ENCODE measurements around the gene IL4I1. TPM values are rescaled to one million over a fixed set of nuclear protein-coding genes. Genes with fewer than 3 reads are reported as not detected.

IL4I1 gene
- total and polyA plus RNA-seq, 12 donors = 0.18 to 3.2 (median 1.2) TPM

GRCh38 chr19:49860336-49861102 is 36.2 kb downstream of the IL4I1 start:
- Histone ChIP-seq H3K36me3 (replicated peaks in 1 of 2) (peaks cover 0 to 79% of the 10 kb centered on the region in 2 donors), H3K27me3 (no peaks in the 10 kb centered on the region), H3K4me1 (replicated peaks in 1 of 2) (peaks cover 37 to 78% of the 10 kb centered on the region in 2 donors), H3K9me3 (replicated peaks in 1 of 3) (no peaks in the 10 kb centered on the region), H3K4me3 (peak overlapping the region in 1 of 4 donors; percentile 19), H3K27ac (peak overlapping the region; percentile 69 to 94 (median 81))
- intact Hi-C loops (cut with DNase I) = no loop called here
- no peak for TF ChIP-seq POLR2A (IDR thresholded peaks at IDR 0.05)
- no peak for TF ChIP-seq CTCF (IDR thresholded peaks at IDR 0.05)
- DNase-seq = peak in 5 of 7 donors; percentile 30 to 64 (median 46)
- 39 to 49% (median 48%) methylated on average over 8 to 17 of the region's 17 CpGs for WGBS, 4 donors

- peak overlapping the region; percentile 69 to 94 (median 81) for H3K27ac ChIP-seq
- H3K4me3 ChIP-seq = peak overlapping the region in 1 of 4 donors; percentile 19
- DNase-seq = peak; percentile 54 to 77 (median 69)
- H3K9me3 ChIP-seq (replicated peaks in 1 of 3) = no peaks in the 10 kb centered on the region
- H3K36me3 ChIP-seq (replicated peaks in 1 of 2) = peaks cover 0 to 84% of the 10 kb centered on the region in 2 donors
- no peak for TF ChIP-seq CTCF (IDR thresholded peaks at IDR 0.05)
- peak in 1 of 2 donors; percentile 25 for TF ChIP-seq POLR2A (IDR thresholded peaks at IDR 0.05)
- H3K4me1 ChIP-seq (replicated peaks in 1 of 2) = peaks cover 33 to 73% of the 10 kb centered on the region in 2 donors
- intact Hi-C loops (cut with DNase I) = no loop called here
- 51 to 58% (median 57%) methylated on average over 13 to 22 of the region's 22 CpGs for WGBS, 4 donors
- H3K27me3 ChIP-seq = no peaks in the 10 kb centered on the region
Observed at GRCh38 chr19:49859682-49860335, 36.9 kb downstream of the IL4I1 start.

GRCh38 chr19:49858088-49858985 is 38.4 kb downstream of the IL4I1 start:
- Histone ChIP-seq H3K9me3 (replicated peaks in 1 of 3) (no peaks in the 10 kb centered on the region), H3K27ac (peak overlapping the region; percentile 69 to 94 (median 81)), H3K36me3 (replicated peaks in 1 of 2) (peaks cover 0 to 79% of the 10 kb centered on the region in 2 donors), H3K27me3 (no peaks in the 10 kb centered on the region), H3K4me1 (replicated peaks in 1 of 2) (peaks cover 30 to 73% of the 10 kb centered on the region in 2 donors), H3K4me3 (no peak overlapping the region)
- no peak for TF ChIP-seq CTCF (IDR thresholded peaks at IDR 0.05)
- TF ChIP-seq POLR2A (IDR thresholded peaks at IDR 0.05) = peak; percentile 23 to 54
- 48 to 58% (median 52%) methylated on average over 9 to 37 of the region's 37 CpGs for WGBS, 4 donors
- DNase-seq = peak; percentile 86 to 96 (median 93)
- intact Hi-C loops (cut with DNase I) = no loop called here

GRCh38 chr19:49857838-49858087 is 38.9 kb downstream of the IL4I1 start:
- peak in 1 of 7 donors; percentile 48 for DNase-seq
- Histone ChIP-seq H3K4me3 (no peak overlapping the region), H3K36me3 (replicated peaks in 1 of 2) (peaks cover 0 to 73% of the 10 kb centered on the region in 2 donors), H3K9me3 (replicated peaks in 1 of 3) (no peaks in the 10 kb centered on the region), H3K27me3 (no peaks in the 10 kb centered on the region), H3K4me1 (replicated peaks in 1 of 2) (peaks cover 33 to 79% of the 10 kb centered on the region in 2 donors), H3K27ac (peak overlapping the region; percentile 69 to 94 (median 81))
- TF ChIP-seq POLR2A (IDR thresholded peaks at IDR 0.05) = no peak
- TF ChIP-seq CTCF (IDR thresholded peaks at IDR 0.05) = no peak
- 73 to 100% (median 73%) methylated on average over 1 to 5 of the region's 5 CpGs; no CpG with 5 or more reads in 1 of the 4 donors for WGBS, 4 donors
- intact Hi-C loops (cut with DNase I) = no loop called here

Data from adrenal gland (tissue), 12 donors.